Adipocyte (in vitro differentiated cells): ENCODE measurements around the gene ZNF821.

ENCODE experiments used
- DNase-seq: peaks from one replicate; pipeline ENCODE4 v3.0.0-alpha.2; 2015; ENCODE audit warnings: low read depth
- H3K27me3 ChIP-seq: replicated peaks from 2 replicates; pipeline ENCODE4 v1.7.0; 2013; ENCODE audit warnings: mild to moderate bottlenecking, low read length, moderate library complexity; ENCODE audit not compliant: control insufficient read depth, insufficient read depth
- H3K36me3 ChIP-seq: 2 replicates; pipeline ENCODE4 v1.7.0; 2013; ENCODE audit warnings: low read length, mild to moderate bottlenecking, moderate library complexity; ENCODE audit not compliant: control insufficient read depth, insufficient read depth, severe bottlenecking
- H3K4me1 ChIP-seq: 2 replicates; pipeline ENCODE4 v1.7.0; 2013; ENCODE audit warnings: mild to moderate bottlenecking, low read length, moderate library complexity; ENCODE audit not compliant: control insufficient read depth, insufficient read depth
- H3K4me3 ChIP-seq: 2 replicates; pipeline ENCODE4 v1.7.0; 2013; ENCODE audit warnings: mild to moderate bottlenecking, low read length, moderate library complexity
- H3K9ac ChIP-seq: 2 replicates; pipeline ENCODE4 v1.7.0; 2013; ENCODE audit warnings: mild to moderate bottlenecking, low read length, moderate library complexity
- H3K9me3 ChIP-seq: 2 replicates; pipeline ENCODE4 v1.7.0; 2013; ENCODE audit warnings: mild to moderate bottlenecking, low read length, moderate library complexity; ENCODE audit not compliant: control insufficient read depth

Gene ZNF821

GRCh38 chr16:71899171-71899570 is 15.2 kb upstream of the ZNF821 start:
- Histone ChIP-seq H3K9me3 (no peaks in the 10 kb centered on the region), H3K4me1 (peaks cover 28% of the 10 kb centered on the region), H3K36me3 (no peaks in the 10 kb centered on the region), H3K4me3 (no peak overlapping the region), H3K27me3 (no peaks in the 10 kb centered on the region), H3K9ac (no peak overlapping the region)
- no peak for DNase-seq

- no peak for DNase-seq
- H3K9me3 ChIP-seq = no peaks in the 10 kb centered on the region
- peak overlapping the region; percentile 97 for H3K4me3 ChIP-seq
- peak overlapping the region; percentile 99 for H3K9ac ChIP-seq
- peaks cover 32% of the 10 kb centered on the region for H3K4me1 ChIP-seq
- no peaks in the 10 kb centered on the region for H3K36me3 ChIP-seq
- no peaks in the 10 kb centered on the region for H3K27me3 ChIP-seq
Observed at GRCh38 chr16:71896764-71897368, 12.9 kb upstream of the ZNF821 start.

- Histone ChIP-seq H3K4me1 (peaks cover 30% of the 10 kb centered on the region), H3K9me3 (no peaks in the 10 kb centered on the region), H3K27me3 (no peaks in the 10 kb centered on the region), H3K4me3 (peak overlapping the region; percentile 97), H3K9ac (peak overlapping the region; percentile 99), H3K36me3 (no peaks in the 10 kb centered on the region)
- peak; percentile 57 for DNase-seq
Observed at GRCh38 chr16:71895679-71896365, 11.8 kb upstream of the ZNF821 start.

- Histone ChIP-seq H3K4me1 (peaks cover 23% of the 10 kb centered on the region), H3K27me3 (no peaks in the 10 kb centered on the region), H3K9ac (peak within 1 kb of the TSS; percentile 99), H3K4me3 (peak within 1 kb of the TSS; percentile 97), H3K9me3 (no peaks in the 10 kb centered on the region), H3K36me3 (no peaks in the 10 kb centered on the region)
- DNase-seq = peak; percentile 100
Observed at GRCh38 chr16:71894921-71895678, 11.1 kb upstream of the ZNF821 start, which contains the start of gene IST1. IST1 (plus strand) TSS chr16:71895531; CDS start chr16:71915641, 20,110 bp downstream.

- no peaks in the 10 kb centered on the region for H3K9me3 ChIP-seq
- H3K4me3 ChIP-seq = peak overlapping the region; percentile 97
- H3K4me1 ChIP-seq = peaks cover 18% of the 10 kb centered on the region
- no peaks in the 10 kb centered on the region for H3K36me3 ChIP-seq
- H3K9ac ChIP-seq = peak overlapping the region; percentile 99
- peak; percentile 86 for DNase-seq
- no peaks in the 10 kb centered on the region for H3K27me3 ChIP-seq
Observed at GRCh38 chr16:71894229-71894920, 10.4 kb upstream of the ZNF821 start.

GRCh38 chr16:71893888-71894228 is 9.9 kb upstream of the ZNF821 start:
- peak overlapping the region; percentile 97 for H3K4me3 ChIP-seq
- H3K4me1 ChIP-seq = peaks cover 15% of the 10 kb centered on the region
- H3K9me3 ChIP-seq = no peaks in the 10 kb centered on the region
- H3K9ac ChIP-seq = peak overlapping the region; percentile 99
- no peak for DNase-seq
- no peaks in the 10 kb centered on the region for H3K36me3 ChIP-seq
- no peaks in the 10 kb centered on the region for H3K27me3 ChIP-seq

- Histone ChIP-seq H3K36me3 (no peaks in the 10 kb centered on the region), H3K4me3 (no peak overlapping the region), H3K4me1 (peaks cover 11% of the 10 kb centered on the region), H3K9me3 (no peaks in the 10 kb centered on the region), H3K9ac (no peak overlapping the region), H3K27me3 (no peaks in the 10 kb centered on the region)
- DNase-seq = no peak
Observed at GRCh38 chr16:71889147-71889546, 5.2 kb upstream of the ZNF821 start.

- Histone ChIP-seq H3K27me3 (no peaks in the 10 kb centered on the region), H3K9ac (no peak overlapping the region), H3K9me3 (no peaks in the 10 kb centered on the region), H3K4me1 (peaks cover 14% of the 10 kb centered on the region), H3K36me3 (peaks cover 6% of the 10 kb centered on the region), H3K4me3 (no peak overlapping the region)
- peak; percentile 5 for DNase-seq
Observed at GRCh38 chr16:71885261-71885650, 1.3 kb upstream of the ZNF821 start.

- peaks cover 14% of the 10 kb centered on the region for H3K4me1 ChIP-seq
- peaks cover 25% of the 10 kb centered on the region for H3K36me3 ChIP-seq
Observed at GRCh38 chr16:71883168-71883848, 674 bp downstream of the ZNF821 start.

GRCh38 chr16:71882505-71883167 is 1.3 kb downstream of the ZNF821 start:
- Histone ChIP-seq H3K9me3 (no peaks in the 10 kb centered on the region), H3K36me3 (peaks cover 27% of the 10 kb centered on the region), H3K9ac (no peak overlapping the region), H3K4me1 (peaks cover 14% of the 10 kb centered on the region), H3K4me3 (peak overlapping the region; percentile 75), H3K27me3 (no peaks in the 10 kb centered on the region)
- peak; percentile 95 for DNase-seq

More at GRCh38 chr16:71883168-71883848, 674 bp downstream of the ZNF821 start:
- Histone ChIP-seq H3K27me3 (no peaks in the 10 kb centered on the region), H3K4me3 (peak overlapping the region; percentile 89), H3K9ac (peak overlapping the region; percentile 89), H3K9me3 (no peaks in the 10 kb centered on the region)
- peak; percentile 62 for DNase-seq
